Measurements from ENCODE around the gene NTF3. TPM values are rescaled to one million over a fixed set of nuclear protein-coding genes. Genes with fewer than 3 reads are reported as not detected.

The NTF3 gene
- total and polyA plus RNA-seq, 9 of the 15 experiments (the other 6 are each of a cell fraction or from before 2014, with no cell fraction given), result not detected

GRCh38 chr12:5498806-5499205 is 66.9 kb downstream of the NTF3 start:
- no peak for DNase-seq (ENCODE audit: extremely low read depth in 1 of 4, low spot score in 3 of 4)
- Histone ChIP-seq H3K79me2 (ENCODE audit: control insufficient read depth, insufficient read depth, low read length) (no peaks in the 10 kb centered on the region), H2AFZ (ENCODE audit: low read depth, low read length) (no peak overlapping the region), H3K4me2 (ENCODE audit: insufficient read depth, low read length) (no peak overlapping the region), H3K27ac (ENCODE audit: extremely low read depth, low read depth, low read length) (no peak overlapping the region), H3K9me3 (replicated peaks; ENCODE audit: control insufficient read depth, insufficient read depth, low read depth, low read length) (no peaks in the 10 kb centered on the region), H4K20me1 (replicated peaks; ENCODE audit: control insufficient read depth, insufficient read depth, low read length) (no peaks in the 10 kb centered on the region), H3K4me3 (no peak overlapping the region), H3K4me1 (replicated peaks in 1 of 2; ENCODE audit: control insufficient read depth in 2 of 2, insufficient read depth in 2 of 2, low read length in 2 of 2) (no peaks in the 10 kb centered on the region), H3K9me1 (ENCODE audit: control insufficient read depth, insufficient read depth, low read length) (no peaks in the 10 kb centered on the region), H3K36me3 (ENCODE audit: control insufficient read depth, insufficient read depth, low read length) (no peaks in the 10 kb centered on the region), H3K9ac (ENCODE audit: insufficient read depth in 1 of 2, low read depth in 2 of 2, low read length in 2 of 2) (no peak overlapping the region; a peak in 1 of 4 replicates), H3K27me3 (ENCODE audit: control insufficient read depth in 2 of 2, insufficient read depth in 2 of 2, low read length in 2 of 2) (peaks cover 8 to 26% of the 10 kb centered on the region in 2 experiments)
- no peak for FAIRE-seq
- ChIA-PET CTCF (ENCODE audit: low intra/inter-chr PET ratio) (no interaction called here), POLR2A (no interaction called here)
- BruUV-seq (replicated peaks), result no TSS peak
- intact Hi-C loops (cut with micrococcal nuclease) (no loop called here), in situ Hi-C loops (cut with MboI) (no loop called here)
- 2% methylated on average over 6 of the region's 8 CpGs for WGBS (ENCODE audit: insufficient coverage, low coverage, missing lambda C conversion rate)
- no peak for ATAC-seq
- TF ChIP-seq GABPB1 (CRISPR knock-in tag; IDR thresholded peaks at IDR 0.05) (no peak), WHSC1 (IDR thresholded peaks at IDR 0.05; ENCODE audit: low read length) (no peak), ZNF778 (CRISPR knock-in tag; IDR thresholded peaks at IDR 0.05) (no peak), CBX5 (IDR thresholded peaks at IDR 0.05; ENCODE audit: borderline replicate concordance, low read depth) (no peak), DDX20 (tag; IDR thresholded peaks at IDR 0.05; ENCODE audit: low read depth) (no peak), SOX6 (IDR thresholded peaks at IDR 0.05) (no peak), BCOR (IDR thresholded peaks at IDR 0.05) (no peak), RBM15 (IDR thresholded peaks at IDR 0.05; ENCODE audit: insufficient read depth, low read length) (no peak), TAF15 (IDR thresholded peaks at IDR 0.05; ENCODE audit: low read depth, low read length) (no peak), KDM4B (IDR thresholded peaks at IDR 0.05; ENCODE audit: borderline replicate concordance in 2 of 2, low read depth in 1 of 2) (no peak)
- TF ChIP-seq, protein P1, sequence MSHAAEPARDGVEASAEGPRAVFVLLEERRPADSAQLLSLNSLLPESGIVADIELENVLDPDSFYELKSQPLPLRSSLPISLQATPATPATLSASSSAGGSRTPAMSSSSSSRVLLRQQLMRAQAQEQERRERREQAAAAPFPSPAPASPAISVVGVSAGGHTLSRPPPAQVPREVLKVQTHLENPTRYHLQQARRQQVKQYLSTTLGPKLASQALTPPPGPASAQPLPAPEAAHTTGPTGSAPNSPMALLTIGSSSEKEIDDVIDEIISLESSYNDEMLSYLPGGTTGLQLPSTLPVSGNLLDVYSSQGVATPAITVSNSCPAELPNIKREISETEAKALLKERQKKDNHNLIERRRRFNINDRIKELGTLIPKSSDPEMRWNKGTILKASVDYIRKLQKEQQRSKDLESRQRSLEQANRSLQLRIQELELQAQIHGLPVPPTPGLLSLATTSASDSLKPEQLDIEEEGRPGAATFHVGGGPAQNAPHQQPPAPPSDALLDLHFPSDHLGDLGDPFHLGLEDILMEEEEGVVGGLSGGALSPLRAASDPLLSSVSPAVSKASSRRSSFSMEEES (CRISPR knock-in tag; IDR thresholded peaks at IDR 0.05), result no peak
- TF ChIP-seq, protein P2, sequence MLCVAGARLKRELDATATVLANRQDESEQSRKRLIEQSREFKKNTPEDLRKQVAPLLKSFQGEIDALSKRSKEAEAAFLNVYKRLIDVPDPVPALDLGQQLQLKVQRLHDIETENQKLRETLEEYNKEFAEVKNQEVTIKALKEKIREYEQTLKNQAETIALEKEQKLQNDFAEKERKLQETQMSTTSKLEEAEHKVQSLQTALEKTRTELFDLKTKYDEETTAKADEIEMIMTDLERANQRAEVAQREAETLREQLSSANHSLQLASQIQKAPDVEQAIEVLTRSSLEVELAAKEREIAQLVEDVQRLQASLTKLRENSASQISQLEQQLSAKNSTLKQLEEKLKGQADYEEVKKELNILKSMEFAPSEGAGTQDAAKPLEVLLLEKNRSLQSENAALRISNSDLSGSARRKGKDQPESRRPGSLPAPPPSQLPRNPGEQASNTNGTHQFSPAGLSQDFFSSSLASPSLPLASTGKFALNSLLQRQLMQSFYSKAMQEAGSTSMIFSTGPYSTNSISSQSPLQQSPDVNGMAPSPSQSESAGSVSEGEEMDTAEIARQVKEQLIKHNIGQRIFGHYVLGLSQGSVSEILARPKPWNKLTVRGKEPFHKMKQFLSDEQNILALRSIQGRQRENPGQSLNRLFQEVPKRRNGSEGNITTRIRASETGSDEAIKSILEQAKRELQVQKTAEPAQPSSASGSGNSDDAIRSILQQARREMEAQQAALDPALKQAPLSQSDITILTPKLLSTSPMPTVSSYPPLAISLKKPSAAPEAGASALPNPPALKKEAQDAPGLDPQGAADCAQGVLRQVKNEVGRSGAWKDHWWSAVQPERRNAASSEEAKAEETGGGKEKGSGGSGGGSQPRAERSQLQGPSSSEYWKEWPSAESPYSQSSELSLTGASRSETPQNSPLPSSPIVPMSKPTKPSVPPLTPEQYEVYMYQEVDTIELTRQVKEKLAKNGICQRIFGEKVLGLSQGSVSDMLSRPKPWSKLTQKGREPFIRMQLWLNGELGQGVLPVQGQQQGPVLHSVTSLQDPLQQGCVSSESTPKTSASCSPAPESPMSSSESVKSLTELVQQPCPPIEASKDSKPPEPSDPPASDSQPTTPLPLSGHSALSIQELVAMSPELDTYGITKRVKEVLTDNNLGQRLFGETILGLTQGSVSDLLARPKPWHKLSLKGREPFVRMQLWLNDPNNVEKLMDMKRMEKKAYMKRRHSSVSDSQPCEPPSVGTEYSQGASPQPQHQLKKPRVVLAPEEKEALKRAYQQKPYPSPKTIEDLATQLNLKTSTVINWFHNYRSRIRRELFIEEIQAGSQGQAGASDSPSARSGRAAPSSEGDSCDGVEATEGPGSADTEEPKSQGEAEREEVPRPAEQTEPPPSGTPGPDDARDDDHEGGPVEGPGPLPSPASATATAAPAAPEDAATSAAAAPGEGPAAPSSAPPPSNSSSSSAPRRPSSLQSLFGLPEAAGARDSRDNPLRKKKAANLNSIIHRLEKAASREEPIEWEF (CRISPR knock-in tag; IDR thresholded peaks at IDR 0.05), result no peak
- TF ChIP-seq, protein P3, sequence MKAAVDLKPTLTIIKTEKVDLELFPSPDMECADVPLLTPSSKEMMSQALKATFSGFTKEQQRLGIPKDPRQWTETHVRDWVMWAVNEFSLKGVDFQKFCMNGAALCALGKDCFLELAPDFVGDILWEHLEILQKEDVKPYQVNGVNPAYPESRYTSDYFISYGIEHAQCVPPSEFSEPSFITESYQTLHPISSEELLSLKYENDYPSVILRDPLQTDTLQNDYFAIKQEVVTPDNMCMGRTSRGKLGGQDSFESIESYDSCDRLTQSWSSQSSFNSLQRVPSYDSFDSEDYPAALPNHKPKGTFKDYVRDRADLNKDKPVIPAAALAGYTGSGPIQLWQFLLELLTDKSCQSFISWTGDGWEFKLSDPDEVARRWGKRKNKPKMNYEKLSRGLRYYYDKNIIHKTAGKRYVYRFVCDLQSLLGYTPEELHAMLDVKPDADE (conservative IDR thresholded peaks at IDR 0.05; ENCODE audit: control insufficient read depth, low read depth, low read length), result no peak
- TF ChIP-seq, protein P4, sequence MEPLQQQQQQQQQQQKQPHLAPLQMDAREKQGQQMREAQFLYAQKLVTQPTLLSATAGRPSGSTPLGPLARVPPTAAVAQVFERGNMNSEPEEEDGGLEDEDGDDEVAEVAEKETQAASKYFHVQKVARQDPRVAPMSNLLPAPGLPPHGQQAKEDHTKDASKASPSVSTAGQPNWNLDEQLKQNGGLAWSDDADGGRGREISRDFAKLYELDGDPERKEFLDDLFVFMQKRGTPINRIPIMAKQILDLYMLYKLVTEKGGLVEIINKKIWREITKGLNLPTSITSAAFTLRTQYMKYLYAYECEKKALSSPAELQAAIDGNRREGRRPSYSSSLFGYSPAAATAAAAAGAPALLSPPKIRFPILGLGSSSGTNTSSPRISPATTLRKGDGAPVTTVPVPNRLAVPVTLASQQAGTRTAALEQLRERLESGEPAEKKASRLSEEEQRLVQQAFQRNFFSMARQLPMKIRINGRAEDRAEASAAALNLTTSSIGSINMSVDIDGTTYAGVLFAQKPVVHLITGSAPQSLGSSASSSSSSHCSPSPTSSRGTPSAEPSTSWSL (CRISPR knock-in tag; IDR thresholded peaks at IDR 0.05; ENCODE audit: borderline replicate concordance), result no peak

All from K562 (cell line).